ENCODE measurements around the gene OR6C3. TPM values are rescaled to one million over a fixed set of nuclear protein-coding genes. Genes with fewer than 3 reads are reported as not detected.

The OR6C3 gene
- total RNA-seq, 1 experiment from 2014 or later, result not detected

DNA sequence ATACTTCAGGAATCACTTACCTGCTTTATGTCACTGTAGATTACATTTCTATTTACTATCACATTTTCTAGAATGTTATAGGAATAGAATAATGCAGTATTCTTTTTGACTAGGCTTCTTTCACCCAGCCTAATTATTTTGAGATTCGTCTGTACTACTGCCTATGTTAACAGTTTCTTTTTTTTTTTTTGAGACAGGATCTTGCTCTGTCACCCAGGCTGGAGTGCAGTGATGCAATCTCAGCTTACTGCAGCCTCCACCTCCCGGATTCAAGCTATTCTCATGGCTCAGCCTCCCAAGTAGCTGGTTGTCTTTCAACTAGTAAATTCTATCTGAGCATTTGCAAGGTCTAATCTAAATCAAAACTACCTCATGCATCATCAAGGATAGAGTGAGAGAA is 40.5 kb upstream of the OR6C3 start:
- Histone ChIP-seq H2BK5ac (ENCODE audit: insufficient read length, low read length) (no peak overlapping the region), H3K27ac (ENCODE audit: insufficient read length, low read depth, low read length) (no peak overlapping the region), H3K14ac (ENCODE audit: insufficient read depth, low read length) (no peak overlapping the region), H4K8ac (replicated peaks; ENCODE audit: insufficient read length, low read depth, low read length) (no peak overlapping the region), H4K91ac (ENCODE audit: insufficient read length, low read depth, low read length) (no peak overlapping the region), H4K5ac (ENCODE audit: insufficient read length, low read depth, low read length) (no peak overlapping the region), H2BK120ac (ENCODE audit: low read depth, low read length, poor library complexity, severe bottlenecking) (no peak overlapping the region), H3K27me3 (ENCODE audit: insufficient read depth, low read length) (no peaks in the 10 kb centered on the region), H2AFZ (ENCODE audit: low read length) (no peak overlapping the region), H3K4ac (ENCODE audit: low read depth, low read length) (no peak overlapping the region), H2BK20ac (ENCODE audit: low read depth, low read length, poor library complexity, severe bottlenecking) (no peak overlapping the region), H2AK5ac (ENCODE audit: insufficient read length, low read length) (no peak overlapping the region), H3K79me1 (ENCODE audit: insufficient read depth, low read depth, low read length, poor library complexity, severe bottlenecking) (no peaks in the 10 kb centered on the region), H4K20me1 (ENCODE audit: control insufficient read depth, insufficient read depth, insufficient read length) (no peaks in the 10 kb centered on the region), H3K4me2 (ENCODE audit: insufficient read depth, insufficient read length, low read length) (no peak overlapping the region), H3K23ac (ENCODE audit: insufficient read length, low read depth, low read length) (no peak overlapping the region), H3K23me2 (ENCODE audit: insufficient read length, low read depth, low read length, poor library complexity, severe bottlenecking) (no peaks in the 10 kb centered on the region), H3K56ac (ENCODE audit: insufficient read length, low read depth, low read length) (no peak overlapping the region), H3K9me3 (ENCODE audit: control insufficient read depth, low read depth, low read length) (no peaks in the 10 kb centered on the region), H3K9ac (ENCODE audit: extremely low read depth, insufficient read length, low read length) (no peak overlapping the region), H2BK12ac (ENCODE audit: insufficient read length, low read depth, low read length) (no peak overlapping the region), H3T11ph (ENCODE audit: low read length) (no peak overlapping the region), H3K79me2 (ENCODE audit: insufficient read depth, low read length) (no peaks in the 10 kb centered on the region), H3K4me1 (ENCODE audit: insufficient read depth, low read length) (no peaks in the 10 kb centered on the region), H3K18ac (ENCODE audit: insufficient read length, low read depth, low read length) (no peak overlapping the region), H2BK15ac (ENCODE audit: low read depth, low read length) (no peak overlapping the region)
- Mint-ChIP-seq H3K27me3 (ENCODE audit: low read depth) (no peaks in the 10 kb centered on the region), H3K9me3 (no peaks in the 10 kb centered on the region; a peak in 1 of 5 replicates), H3K4me1 (no peaks in the 10 kb centered on the region), H3K27ac (no peak overlapping the region), H3K36me3 (ENCODE audit: insufficient read depth in 1 of 3, low read depth in 3 of 3) (no peaks in the 10 kb centered on the region), H3K4me3 (no peak overlapping the region)
- no peak for TF ChIP-seq CTCF (conservative IDR thresholded peaks at IDR 0.05)
- no peak for DNase-seq
- no CpG with 5 or more reads among the region's 2 CpGs for WGBS (ENCODE audit: extremely low coverage, insufficient read length, low lambda C conversion rate)

Data from H9 (cell line).